Measurements from ENCODE around the gene LYRM4. TPM values are rescaled to one million over a fixed set of nuclear protein-coding genes. Genes with fewer than 3 reads are reported as not detected.

Gene LYRM4
- total RNA-seq, 1 donor: 25.5 TPM

GRCh38 chr6:5112066-5112799 lies 148.5 kb downstream of the LYRM4 start:
- H3K9me3 ChIP-seq (ENCODE audit: low read depth, low read length): no peaks in the 10 kb centered on the region
- H3K4me3 ChIP-seq (ENCODE audit: low read length): no peak overlapping the region
- H3K4me1 ChIP-seq (ENCODE audit: insufficient read depth, low read length): no peaks in the 10 kb centered on the region
- H3K27me3 ChIP-seq (ENCODE audit: insufficient read depth, low read length): no peaks in the 10 kb centered on the region

- no peaks in the 10 kb centered on the region for H3K27me3 ChIP-seq (ENCODE audit: insufficient read depth, low read length)
- H3K9me3 ChIP-seq (ENCODE audit: low read depth, low read length): no peaks in the 10 kb centered on the region
- H3K4me1 ChIP-seq (ENCODE audit: insufficient read depth, low read length): no peaks in the 10 kb centered on the region
- H3K4me3 ChIP-seq (ENCODE audit: low read length): no peak overlapping the region
Measured at GRCh38 chr6:5111626-5112025, 149.1 kb downstream of the LYRM4 start.

GRCh38 chr6:5110246-5110645 lies 150.5 kb downstream of the LYRM4 start:
- no peaks in the 10 kb centered on the region for H3K9me3 ChIP-seq (ENCODE audit: low read depth, low read length)
- no peak overlapping the region for H3K4me3 ChIP-seq (ENCODE audit: low read length)
- no peaks in the 10 kb centered on the region for H3K27me3 ChIP-seq (ENCODE audit: insufficient read depth, low read length)
- H3K4me1 ChIP-seq (ENCODE audit: insufficient read depth, low read length): no peaks in the 10 kb centered on the region

GRCh38 chr6:5109436-5109835 lies 151.3 kb downstream of the LYRM4 start:
- H3K27me3 ChIP-seq (ENCODE audit: insufficient read depth, low read length): no peaks in the 10 kb centered on the region
- no peaks in the 10 kb centered on the region for H3K9me3 ChIP-seq (ENCODE audit: low read depth, low read length)
- no peaks in the 10 kb centered on the region for H3K4me1 ChIP-seq (ENCODE audit: insufficient read depth, low read length)
- no peak overlapping the region for H3K4me3 ChIP-seq (ENCODE audit: low read length)

GRCh38 chr6:5108536-5109150 lies 152.1 kb downstream of the LYRM4 start:
- H3K4me3 ChIP-seq (ENCODE audit: low read length): no peak overlapping the region

GRCh38 chr6:5108068-5108467 lies 152.7 kb downstream of the LYRM4 start:
- no peaks in the 10 kb centered on the region for H3K27me3 ChIP-seq (ENCODE audit: insufficient read depth, low read length)
- no peaks in the 10 kb centered on the region for H3K4me1 ChIP-seq (ENCODE audit: insufficient read depth, low read length)
- no peaks in the 10 kb centered on the region for H3K9me3 ChIP-seq (ENCODE audit: low read depth, low read length)
- no peak overlapping the region for H3K4me3 ChIP-seq (ENCODE audit: low read length)

More at GRCh38 chr6:5108536-5109150, 152.1 kb downstream of the LYRM4 start:
- Histone ChIP-seq H3K9me3 (ENCODE audit: low read depth, low read length) (no peaks in the 10 kb centered on the region), H3K4me1 (ENCODE audit: insufficient read depth, low read length) (no peaks in the 10 kb centered on the region), H3K27me3 (ENCODE audit: insufficient read depth, low read length) (no peaks in the 10 kb centered on the region)

GRCh38 chr6:5107341-5107740 lies 153.4 kb downstream of the LYRM4 start:
- Histone ChIP-seq H3K27me3 (ENCODE audit: insufficient read depth, low read length) (no peaks in the 10 kb centered on the region), H3K4me1 (ENCODE audit: insufficient read depth, low read length) (no peaks in the 10 kb centered on the region), H3K9me3 (ENCODE audit: low read depth, low read length) (no peaks in the 10 kb centered on the region), H3K4me3 (ENCODE audit: low read length) (no peak overlapping the region)

GRCh38 chr6:5105146-5105545 lies 155.6 kb downstream of the LYRM4 start:
- H3K4me3 ChIP-seq (ENCODE audit: low read length): no peak overlapping the region
- H3K9me3 ChIP-seq (ENCODE audit: low read depth, low read length): no peaks in the 10 kb centered on the region
- H3K27me3 ChIP-seq (ENCODE audit: insufficient read depth, low read length): no peaks in the 10 kb centered on the region
- H3K4me1 ChIP-seq (ENCODE audit: insufficient read depth, low read length): no peaks in the 10 kb centered on the region

GRCh38 chr6:5104667-5105066 lies 156.1 kb downstream of the LYRM4 start:
- Histone ChIP-seq H3K9me3 (ENCODE audit: low read depth, low read length) (no peaks in the 10 kb centered on the region), H3K4me1 (ENCODE audit: insufficient read depth, low read length) (no peaks in the 10 kb centered on the region), H3K4me3 (ENCODE audit: low read length) (no peak overlapping the region), H3K27me3 (ENCODE audit: insufficient read depth, low read length) (no peaks in the 10 kb centered on the region)

- no peaks in the 10 kb centered on the region for H3K4me1 ChIP-seq (ENCODE audit: insufficient read depth, low read length)
- no peak overlapping the region for H3K4me3 ChIP-seq (ENCODE audit: low read length)
- H3K27me3 ChIP-seq (ENCODE audit: insufficient read depth, low read length): no peaks in the 10 kb centered on the region
- H3K9me3 ChIP-seq (ENCODE audit: low read depth, low read length): no peaks in the 10 kb centered on the region
Measured at GRCh38 chr6:5103250-5103649, 157.5 kb downstream of the LYRM4 start.

- H3K9me3 ChIP-seq (ENCODE audit: low read depth, low read length): no peaks in the 10 kb centered on the region
- H3K27me3 ChIP-seq (ENCODE audit: insufficient read depth, low read length): no peaks in the 10 kb centered on the region
- H3K4me3 ChIP-seq (ENCODE audit: low read length): no peak overlapping the region
- no peaks in the 10 kb centered on the region for H3K4me1 ChIP-seq (ENCODE audit: insufficient read depth, low read length)
Measured at GRCh38 chr6:5102267-5102970, 158.3 kb downstream of the LYRM4 start.

- H3K27me3 ChIP-seq (ENCODE audit: insufficient read depth, low read length): no peaks in the 10 kb centered on the region
- H3K9me3 ChIP-seq (ENCODE audit: low read depth, low read length): no peaks in the 10 kb centered on the region
- H3K4me3 ChIP-seq (ENCODE audit: low read length): no peak overlapping the region
- H3K4me1 ChIP-seq (ENCODE audit: insufficient read depth, low read length): peaks cover 13% of the 10 kb centered on the region
Measured at GRCh38 chr6:5100806-5101205, 159.9 kb downstream of the LYRM4 start.

GRCh38 chr6:5099537-5099936 lies 161.2 kb downstream of the LYRM4 start:
- Histone ChIP-seq H3K4me3 (ENCODE audit: low read length) (no peak overlapping the region), H3K9me3 (ENCODE audit: low read depth, low read length) (no peaks in the 10 kb centered on the region), H3K27me3 (ENCODE audit: insufficient read depth, low read length) (no peaks in the 10 kb centered on the region), H3K4me1 (ENCODE audit: insufficient read depth, low read length) (peaks cover 13% of the 10 kb centered on the region)

GRCh38 chr6:5098501-5099270 lies 162.1 kb downstream of the LYRM4 start:
- Histone ChIP-seq H3K4me3 (ENCODE audit: low read length) (no peak overlapping the region), H3K27me3 (ENCODE audit: insufficient read depth, low read length) (no peaks in the 10 kb centered on the region), H3K9me3 (ENCODE audit: low read depth, low read length) (no peaks in the 10 kb centered on the region), H3K4me1 (ENCODE audit: insufficient read depth, low read length) (peaks cover 13% of the 10 kb centered on the region)

GRCh38 chr6:5096482-5096881 lies 164.3 kb downstream of the LYRM4 start:
- no peaks in the 10 kb centered on the region for H3K27me3 ChIP-seq (ENCODE audit: insufficient read depth, low read length)
- no peak overlapping the region for H3K4me3 ChIP-seq (ENCODE audit: low read length)
- peaks cover 13% of the 10 kb centered on the region for H3K4me1 ChIP-seq (ENCODE audit: insufficient read depth, low read length)
- no peaks in the 10 kb centered on the region for H3K9me3 ChIP-seq (ENCODE audit: low read depth, low read length)
